GM23248 (cell line): Measurements from ENCODE around the gene PELI2. TPM values are rescaled to one million over a fixed set of nuclear protein-coding genes. Genes with fewer than 3 reads are reported as not detected.

Experiments used
- DNase-seq: peaks from one replicate; pipeline ENCODE4 v3.0.0-alpha.2; 2015
- H2AFZ ChIP-seq: fragments of 200-600 bp; sonication (generic); 2 replicates; pipeline ENCODE4 v1.6.1; 2016; ENCODE audit warnings: antibody characterized with exemption
- H3F3A ChIP-seq: fragments of 200-600 bp; sonication (generic); 2 replicates; pipeline ENCODE4 v1.6.1; 2016; ENCODE audit warnings: mild to moderate bottlenecking, antibody characterized with exemption, mixed run types; ENCODE audit not compliant: insufficient read depth
- H3K27ac ChIP-seq: fragments of 200-600 bp; sonication (generic); 2 replicates; pipeline ENCODE4 v1.5.1; 2016; ENCODE audit warnings: mild to moderate bottlenecking
- H3K27me3 ChIP-seq: fragments of 200-600 bp; sonication (generic); replicated peaks from 2 replicates; pipeline ENCODE4 v1.6.1; 2016; ENCODE audit warnings: mild to moderate bottlenecking; ENCODE audit not compliant: insufficient read depth
- H3K36me3 ChIP-seq: fragments of 200-600 bp; sonication (generic); 2 replicates; pipeline ENCODE4 v1.6.1; 2016; ENCODE audit warnings: low read depth, mild to moderate bottlenecking
- H3K4me1 ChIP-seq: fragments of 200-600 bp; sonication (generic); 2 replicates; pipeline ENCODE4 v1.6.1; 2016; ENCODE audit warnings: mild to moderate bottlenecking; ENCODE audit not compliant: insufficient read depth
- H3K4me2 ChIP-seq: fragments of 200-600 bp; sonication (generic); one replicate; pipeline ENCODE4 v1.6.1; 2016; ENCODE audit warnings: mild to moderate bottlenecking; ENCODE audit not compliant: unreplicated experiment
- H3K4me3 ChIP-seq: fragments of 200-600 bp; sonication (generic); 2 replicates; pipeline ENCODE4 v1.5.1; 2016; ENCODE audit warnings: mild to moderate bottlenecking
- H3K79me2 ChIP-seq: fragments of 200-600 bp; sonication (generic); 2 replicates; pipeline ENCODE4 v1.6.1; 2016; ENCODE audit warnings: mild to moderate bottlenecking; ENCODE audit not compliant: insufficient read depth
- H3K9ac ChIP-seq: fragments of 200-600 bp; sonication (generic); 2 replicates; pipeline ENCODE4 v1.6.1; 2016; ENCODE audit warnings: mild to moderate bottlenecking
- H3K9me2 ChIP-seq: fragments of 200-600 bp; sonication (generic); 2 replicates; pipeline ENCODE4 v1.6.1; 2016; ENCODE audit warnings: mixed run types, mild to moderate bottlenecking, moderate library complexity; ENCODE audit not compliant: insufficient read depth
- H3K9me3 ChIP-seq: fragments of 200-600 bp; sonication (generic); one replicate; pipeline ENCODE4 v1.6.1; 2017; ENCODE audit warnings: low read depth
- H4K20me1 ChIP-seq: fragments of 200-600 bp; sonication (generic); 2 replicates; pipeline ENCODE4 v1.6.0; 2016; ENCODE audit not compliant: insufficient read depth
- EZH2 ChIP-seq: fragments of 200-600 bp; sonication (generic); IDR thresholded peaks from 2 replicates; pipeline ENCODE4 v1.6.1; 2018; ENCODE audit warnings: antibody characterized with exemption, mild to moderate bottlenecking; ENCODE audit not compliant: insufficient read depth, poor library complexity, severe bottlenecking
- EZH2phosphoT487 ChIP-seq: fragments of 200-600 bp; sonication (generic); IDR thresholded peaks from 2 replicates; pipeline ENCODE4 v1.6.1; 2018; ENCODE audit warnings: antibody characterized with exemption, moderate library complexity, mild to moderate bottlenecking, low read depth; ENCODE audit not compliant: insufficient read depth
- WGBS, 2 experiments: methylation state at CpG; one replicate each; pipeline ENCODE4 v1.1.6; 2015 to 2017; ENCODE audit warnings: low lambda C conversion rate in 2 of 2, low coverage in 1 of 2; ENCODE audit errors: missing lambda C conversion rate in 2 of 2; 5-methylcytosine and 5-hydroxymethylcytosine counted together
- in situ Hi-C: fragments of 300-500 bp; cut with MboI; formaldehyde crosslinking; loops from 2 replicates; pipeline ENCODE4 v1.15.0; 2020
- polyA plus RNA-seq: library from polyadenylated mRNA; unstranded; fragments of >200 nt; fragmentation: Nextera tagmentation; extraction: Ambion mirVana; gene quantifications from 2 replicates; pipeline ENCODE4 v1.2.1, GENCODE V29; 2016
- total RNA-seq: library from RNA; depleted of rRNA; stranded (reverse); fragments of >200 nt; shearing (Covaris generic); gene quantifications from 2 replicates; pipeline ENCODE4 v1.2.3, GENCODE V29; 2014

PELI2 gene
- total and polyA plus RNA-seq, 2 experiments from 2014 or later, result 1.2 to 1.3 TPM

GRCh38 chr14:56297449-56297848 is 179.2 kb downstream of the PELI2 start:
- TF ChIP-seq EZH2, result no peak
- TF ChIP-seq EZH2phosphoT487, result no peak
- WGBS, 2 experiments, result 98% methylated on average over 5 of the region's 5 CpGs
- Histone ChIP-seq H3K36me3 (no peaks in the 10 kb centered on the region), H2AFZ (no peak overlapping the region), H3K9ac (no peak overlapping the region), H3K4me3 (no peak overlapping the region), H3K4me1 (no peaks in the 10 kb centered on the region), H3K9me3 (no peaks in the 10 kb centered on the region), H3F3A (no peaks in the 10 kb centered on the region), H3K4me2 (no peak overlapping the region), H3K9me2 (no peaks in the 10 kb centered on the region), H3K27ac (no peak overlapping the region), H3K79me2 (no peaks in the 10 kb centered on the region), H4K20me1 (no peaks in the 10 kb centered on the region), H3K27me3 (no peaks in the 10 kb centered on the region)
- in situ Hi-C loops, result no loop called here
- no peak for DNase-seq

- Histone ChIP-seq H3K79me2 (no peaks in the 10 kb centered on the region), H3K27ac (no peak overlapping the region), H3K4me1 (no peaks in the 10 kb centered on the region), H3K4me2 (no peak overlapping the region), H3K36me3 (no peaks in the 10 kb centered on the region), H2AFZ (no peak overlapping the region), H3K4me3 (no peak overlapping the region), H3F3A (no peaks in the 10 kb centered on the region), H3K9me3 (no peaks in the 10 kb centered on the region), H3K27me3 (no peaks in the 10 kb centered on the region), H3K9ac (no peak overlapping the region), H4K20me1 (no peaks in the 10 kb centered on the region), H3K9me2 (no peaks in the 10 kb centered on the region)
- DNase-seq, result no peak
- in situ Hi-C loops, result no loop called here
- 92 to 96% methylated on average over 9 of the region's 9 CpGs for WGBS, 2 experiments
- no peak for TF ChIP-seq EZH2phosphoT487
- no peak for TF ChIP-seq EZH2
Measured at GRCh38 chr14:56299306-56299984, 181.2 kb downstream of the PELI2 start.

- H3K27ac ChIP-seq, result no peak overlapping the region
- no peak overlapping the region for H3K4me2 ChIP-seq
- H3K9ac ChIP-seq, result no peak overlapping the region
- H3K36me3 ChIP-seq, result no peaks in the 10 kb centered on the region
- H3K9me3 ChIP-seq, result no peaks in the 10 kb centered on the region
- WGBS, 2 experiments, result 96 to 98% methylated on average over 4 of the region's 4 CpGs
- no peak overlapping the region for H3K4me3 ChIP-seq
- H3K4me1 ChIP-seq, result no peaks in the 10 kb centered on the region
- no peak for DNase-seq
- no peaks in the 10 kb centered on the region for H4K20me1 ChIP-seq
- no peaks in the 10 kb centered on the region for H3F3A ChIP-seq
- in situ Hi-C loops, result no loop called here
- no peaks in the 10 kb centered on the region for H3K27me3 ChIP-seq
- TF ChIP-seq EZH2 (no peak), EZH2phosphoT487 (no peak)
- H2AFZ ChIP-seq, result no peak overlapping the region
- no peaks in the 10 kb centered on the region for H3K79me2 ChIP-seq
- no peaks in the 10 kb centered on the region for H3K9me2 ChIP-seq
Measured at GRCh38 chr14:56300495-56300894, 182.3 kb downstream of the PELI2 start.

GRCh38 chr14:56304456-56304855 is 186.2 kb downstream of the PELI2 start:
- in situ Hi-C loops, result no loop called here
- DNase-seq, result no peak
- WGBS, 2 experiments, result 79% methylated on average over 4 of the region's 4 CpGs
- Histone ChIP-seq H3K36me3 (no peaks in the 10 kb centered on the region), H3K4me2 (no peak overlapping the region), H4K20me1 (no peaks in the 10 kb centered on the region), H3K4me3 (no peak overlapping the region), H3K79me2 (no peaks in the 10 kb centered on the region), H3F3A (no peaks in the 10 kb centered on the region), H3K9me2 (no peaks in the 10 kb centered on the region), H3K27me3 (no peaks in the 10 kb centered on the region), H3K9me3 (no peaks in the 10 kb centered on the region), H2AFZ (no peak overlapping the region), H3K27ac (no peak overlapping the region), H3K4me1 (no peaks in the 10 kb centered on the region), H3K9ac (no peak overlapping the region)
- TF ChIP-seq EZH2, result no peak
- no peak for TF ChIP-seq EZH2phosphoT487

- Histone ChIP-seq H3K79me2 (no peaks in the 10 kb centered on the region), H3K9me2 (no peaks in the 10 kb centered on the region), H3K27ac (no peak overlapping the region), H3K4me1 (peaks cover 5% of the 10 kb centered on the region; the same call in 1 of the 2 replicates), H3K4me2 (no peak overlapping the region), H3K36me3 (no peaks in the 10 kb centered on the region), H3K9ac (no peak overlapping the region), H3K4me3 (no peak overlapping the region), H4K20me1 (no peaks in the 10 kb centered on the region), H2AFZ (no peak overlapping the region), H3K9me3 (no peaks in the 10 kb centered on the region), H3F3A (no peaks in the 10 kb centered on the region), H3K27me3 (no peaks in the 10 kb centered on the region)
- 86 to 96% methylated on average over 4 of the region's 4 CpGs for WGBS, 2 experiments
- DNase-seq, result no peak
- TF ChIP-seq EZH2phosphoT487 (no peak), EZH2 (no peak)
- in situ Hi-C loops, result no loop called here
Measured at GRCh38 chr14:56309198-56309597, 191.0 kb downstream of the PELI2 start.
